ENCODE results near the gene SEPTIN6.

SEPTIN6 gene

DNA sequence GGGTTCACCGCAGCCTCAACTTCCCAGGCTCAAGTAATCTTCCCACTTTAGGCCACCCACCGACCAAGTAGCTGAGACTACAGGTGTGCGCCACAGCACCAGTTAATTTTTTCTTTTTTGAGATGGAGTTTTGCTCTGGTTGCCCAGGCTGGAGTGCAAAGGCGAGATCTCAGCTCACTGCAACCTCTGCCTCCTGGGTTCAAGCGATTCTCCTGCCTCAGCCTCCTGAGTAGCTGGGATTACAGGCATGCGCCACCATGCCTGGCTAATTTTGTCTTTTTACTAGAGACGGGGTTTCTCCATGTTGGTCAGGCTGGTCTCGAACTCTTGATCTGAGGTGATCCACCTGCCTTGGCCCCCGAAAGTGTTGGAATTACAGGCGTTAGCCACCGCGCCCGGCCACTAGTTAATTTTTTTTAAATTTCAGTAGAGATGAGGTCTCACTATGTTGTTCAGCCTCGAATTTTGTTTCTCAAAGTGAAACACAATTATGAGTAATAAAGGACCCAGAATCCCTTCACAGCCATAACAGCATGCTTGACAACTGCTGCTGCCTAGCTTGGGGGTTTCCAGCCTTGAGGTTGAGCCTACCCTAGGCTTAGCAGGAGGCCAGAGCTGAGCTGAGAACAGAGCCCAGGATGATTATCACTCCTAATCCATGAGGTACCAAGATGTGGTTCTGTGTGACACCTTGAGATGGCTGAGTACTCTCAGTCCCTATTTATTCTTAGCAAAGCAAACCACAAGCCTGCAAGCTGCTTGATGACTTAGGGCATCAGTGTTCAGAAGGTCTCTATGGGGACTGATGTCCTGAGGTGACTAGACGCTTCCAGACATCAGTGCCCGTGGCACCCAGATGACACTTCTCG is 45.2 kb downstream of the SEPTIN6 start:
- no peak for DNase-seq

DNA sequence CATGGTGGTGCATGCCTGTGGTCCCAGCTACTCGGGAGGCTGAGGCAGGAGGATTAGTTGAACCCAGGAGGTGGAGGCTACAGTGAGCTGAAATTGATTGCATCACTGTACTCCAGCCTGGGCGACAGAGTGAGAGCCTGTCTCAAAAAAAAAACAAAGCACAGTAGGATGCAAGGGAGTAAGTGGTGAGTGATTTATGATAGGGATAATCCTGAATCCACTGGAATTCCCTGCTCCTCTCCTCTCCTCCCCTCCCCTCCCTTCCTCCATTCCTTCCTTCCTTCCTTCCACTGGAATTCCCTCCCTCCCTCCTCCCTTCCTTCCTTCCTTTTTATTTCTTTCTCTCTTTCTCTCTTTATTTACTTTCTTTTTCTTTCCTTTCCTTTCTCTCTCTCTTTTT is 45.9 kb downstream of the SEPTIN6 start:
- DNase-seq = no peak

DNA sequence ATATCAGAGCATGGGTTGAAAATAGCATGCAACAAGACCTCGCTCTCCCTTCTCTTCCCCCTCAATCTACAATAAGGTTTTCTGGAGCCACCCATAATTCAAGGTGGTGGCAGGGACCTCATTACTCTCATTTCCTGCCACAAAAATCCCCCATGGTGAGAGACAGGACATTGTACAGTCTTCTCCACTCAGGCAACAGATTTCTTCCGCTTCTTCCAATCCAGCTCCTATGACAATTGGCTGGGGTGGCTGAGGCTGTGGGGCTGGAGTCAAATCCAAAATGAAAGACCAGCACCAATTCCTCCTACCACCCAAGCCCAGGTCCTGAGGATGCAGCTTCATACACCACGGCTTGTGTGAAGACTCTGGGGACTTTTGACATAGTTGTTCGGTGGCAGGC is 46.5 kb downstream of the SEPTIN6 start:
- no peak for DNase-seq

DNA sequence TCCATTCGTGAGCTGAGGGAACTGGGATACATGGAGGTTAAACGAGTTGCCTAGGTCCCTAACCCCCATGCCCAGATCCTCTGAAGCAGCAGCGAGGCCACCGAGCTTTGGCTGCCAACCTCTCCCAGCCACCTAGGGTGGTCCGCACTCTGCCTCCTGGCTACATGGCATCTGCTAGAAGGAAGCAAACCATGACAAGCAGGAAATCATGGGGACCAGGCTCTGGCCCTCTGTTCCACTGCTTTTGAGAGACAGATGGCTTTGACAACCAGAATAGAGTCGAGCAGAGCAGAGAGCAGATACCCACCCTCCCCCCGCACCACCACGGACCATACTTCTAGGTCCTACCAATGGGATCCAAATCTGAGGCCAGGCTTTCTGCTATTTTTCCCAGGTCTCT is 49.3 kb downstream of the SEPTIN6 start:
- no peak for DNase-seq
